Karpas-422 (cell line): ENCODE data around the gene DBH. TPM values are rescaled to one million over a fixed set of nuclear protein-coding genes. Genes with fewer than 3 reads are reported as not detected.

Experiments
- DNase-seq: peaks from one replicate; pipeline ENCODE4 v3.0.0-alpha.2; 2015
- H2AFZ ChIP-seq: fragments of 200-600 bp; sonication (generic); 2 replicates; pipeline ENCODE4 v1.6.1; 2014; ENCODE audit warnings: antibody characterized with exemption, low read length, mixed read lengths
- H3K27ac ChIP-seq: fragments of 200-600 bp; sonication (generic); 2 replicates; pipeline ENCODE4 v1.5.1; 2014; ENCODE audit warnings: mild to moderate bottlenecking, low read length, moderate library complexity
- H3K27me3 ChIP-seq: fragments of 200-600 bp; sonication (generic); 2 replicates; pipeline ENCODE4 v1.6.1; 2014; ENCODE audit warnings: low read length, mixed read lengths
- H3K36me3 ChIP-seq: fragments of 200-600 bp; sonication (generic); 2 replicates; pipeline ENCODE4 v1.6.1; 2014; ENCODE audit warnings: low read length, mixed read lengths; ENCODE audit not compliant: insufficient read depth
- H3K4me1 ChIP-seq: fragments of 200-600 bp; sonication (generic); 2 replicates; pipeline ENCODE4 v1.6.1; 2014; ENCODE audit warnings: mild to moderate bottlenecking, low read length, mixed read lengths
- H3K4me2 ChIP-seq: fragments of 200-600 bp; sonication (generic); 2 replicates; pipeline ENCODE4 v1.6.1; 2014; ENCODE audit warnings: low read length, low read depth, mild to moderate bottlenecking; ENCODE audit not compliant: poor library complexity, severe bottlenecking
- H3K4me3 ChIP-seq: fragments of 200-600 bp; sonication (generic); 2 replicates; pipeline ENCODE4 v1.5.1; 2014; ENCODE audit warnings: mild to moderate bottlenecking, antibody characterized with exemption, low read length, mixed read lengths
- H3K79me2 ChIP-seq: fragments of 200-600 bp; sonication (generic); 2 replicates; pipeline ENCODE4 v1.6.1; 2014; ENCODE audit warnings: mild to moderate bottlenecking, low read length, mixed read lengths
- H3K9ac ChIP-seq: fragments of 200-600 bp; sonication (generic); 2 replicates; pipeline ENCODE4 v1.6.0; 2014; ENCODE audit warnings: low read length
- H3K9me2 ChIP-seq: fragments of 200-600 bp; sonication (generic), shearing (Covaris generic); replicated peaks from 2 replicates; pipeline ENCODE4 v1.6.0; 2014; ENCODE audit warnings: mild to moderate bottlenecking, low read length, moderate library complexity; ENCODE audit not compliant: insufficient read depth
- H3K9me3 ChIP-seq: fragments of 300-700, 200-600 bp; sonication (generic); 2 replicates; pipeline ENCODE4 v1.6.1; 2014; ENCODE audit warnings: low read length, mixed read lengths
- H4K20me1 ChIP-seq: fragments of 200-600 bp; sonication (generic); 2 replicates; pipeline ENCODE4 v1.6.1; 2014; ENCODE audit warnings: mild to moderate bottlenecking, antibody characterized with exemption, low read length, low read depth; ENCODE audit not compliant: insufficient read depth
- total RNA-seq: library from RNA; depleted of rRNA; stranded (reverse); fragments of >200 nt; shearing (Covaris generic); gene quantifications from 2 replicates; pipeline ENCODE4 v1.2.3, GENCODE V29; 2014; ENCODE audit warnings: low replicate concordance

DBH gene
- total RNA-seq, 1 experiment from 2014 or later = not detected

DNA sequence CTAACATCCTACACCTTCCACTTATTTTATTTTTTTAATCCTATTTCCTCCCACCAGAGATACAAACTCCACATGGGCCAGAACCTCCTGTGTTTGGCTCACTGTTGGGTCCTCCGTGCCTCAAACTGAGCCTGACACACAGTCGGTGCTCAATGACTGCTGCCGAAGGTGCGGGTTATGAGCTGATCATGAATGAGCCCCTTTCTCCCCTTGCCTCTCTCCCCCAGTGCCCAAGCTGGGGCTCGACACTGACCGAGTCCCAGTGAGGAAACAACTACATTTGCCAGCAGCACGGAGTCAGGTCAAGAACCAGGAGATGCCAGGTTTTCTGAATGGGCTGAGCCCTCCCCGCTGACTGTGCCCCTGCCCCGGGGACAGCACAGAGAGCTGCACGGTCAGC lies 57.0 kb downstream of the DBH start:
- H3K4me2 ChIP-seq = no peak overlapping the region
- no peak for DNase-seq
- H3K9me3 ChIP-seq = no peaks in the 10 kb centered on the region
- no peaks in the 10 kb centered on the region for H3K27me3 ChIP-seq
- no peaks in the 10 kb centered on the region for H3K79me2 ChIP-seq
- H3K9ac ChIP-seq = no peak overlapping the region
- H3K27ac ChIP-seq = no peak overlapping the region
- H3K4me3 ChIP-seq = no peak overlapping the region
- no peaks in the 10 kb centered on the region for H3K36me3 ChIP-seq
- no peaks in the 10 kb centered on the region for H3K4me1 ChIP-seq
- H2AFZ ChIP-seq = no peak overlapping the region
- H3K9me2 ChIP-seq = no peaks in the 10 kb centered on the region
- no peaks in the 10 kb centered on the region for H4K20me1 ChIP-seq

DNA sequence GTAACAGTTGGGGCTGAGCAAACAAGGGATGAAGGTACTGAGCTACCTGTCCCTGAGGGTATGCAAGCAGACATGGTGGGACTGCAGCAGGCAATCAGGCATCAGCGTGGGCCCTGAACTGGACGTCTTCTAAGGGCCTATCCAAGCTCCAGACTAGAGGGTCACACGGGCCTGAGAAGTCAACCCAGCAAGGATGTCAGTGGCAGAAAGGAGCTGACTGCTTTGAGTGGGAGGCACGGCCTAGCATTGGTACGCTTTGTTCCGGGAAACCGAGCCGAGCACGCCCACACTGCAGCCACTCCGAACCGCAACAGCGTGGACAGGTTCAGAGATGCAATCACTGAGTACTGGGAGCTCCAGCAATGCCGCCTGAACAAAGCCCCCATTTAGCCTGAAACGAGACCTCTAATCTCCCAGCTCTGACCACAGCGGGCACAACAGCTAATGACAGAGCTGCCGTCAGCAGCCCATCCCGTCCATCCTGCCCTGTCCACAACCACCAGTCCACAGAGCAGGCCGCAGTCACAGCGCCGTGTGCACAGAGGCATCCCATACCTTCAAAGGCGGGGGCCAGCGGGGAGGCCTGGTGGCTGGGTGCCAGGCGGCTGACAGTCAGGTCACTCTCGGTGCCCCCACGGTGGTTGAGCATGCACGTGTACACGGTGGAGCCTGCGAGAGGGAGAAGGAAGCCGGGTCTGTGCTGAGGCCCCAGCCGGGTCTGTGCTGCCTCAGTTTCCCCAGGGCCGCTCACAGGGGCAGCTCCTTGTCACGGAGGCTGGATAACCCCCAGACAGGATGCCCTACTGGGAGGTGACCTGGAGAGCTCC lies 57.8 kb downstream of the DBH start:
- H3K36me3 ChIP-seq = no peaks in the 10 kb centered on the region
- H3K27ac ChIP-seq = no peak overlapping the region
- no peaks in the 10 kb centered on the region for H3K4me1 ChIP-seq
- no peak overlapping the region for H3K4me2 ChIP-seq
- H3K9me3 ChIP-seq = no peaks in the 10 kb centered on the region
- H4K20me1 ChIP-seq = no peaks in the 10 kb centered on the region
- no peaks in the 10 kb centered on the region for H3K9me2 ChIP-seq
- DNase-seq = no peak
- no peak overlapping the region for H3K9ac ChIP-seq
- no peak overlapping the region for H2AFZ ChIP-seq
- no peaks in the 10 kb centered on the region for H3K79me2 ChIP-seq
- no peaks in the 10 kb centered on the region for H3K27me3 ChIP-seq
- no peak overlapping the region for H3K4me3 ChIP-seq

GRCh38 chr9:133694686-133695085 lies 58.5 kb downstream of the DBH start:
- H3K36me3 ChIP-seq = no peaks in the 10 kb centered on the region
- no peaks in the 10 kb centered on the region for H4K20me1 ChIP-seq
- no peak overlapping the region for H2AFZ ChIP-seq
- H3K27me3 ChIP-seq = no peaks in the 10 kb centered on the region
- H3K27ac ChIP-seq = no peak overlapping the region
- no peaks in the 10 kb centered on the region for H3K4me1 ChIP-seq
- H3K9me2 ChIP-seq = no peaks in the 10 kb centered on the region
- H3K9ac ChIP-seq = no peak overlapping the region
- H3K4me2 ChIP-seq = no peak overlapping the region
- no peaks in the 10 kb centered on the region for H3K9me3 ChIP-seq
- H3K79me2 ChIP-seq = no peaks in the 10 kb centered on the region
- no peak overlapping the region for H3K4me3 ChIP-seq
- DNase-seq = no peak

DNA sequence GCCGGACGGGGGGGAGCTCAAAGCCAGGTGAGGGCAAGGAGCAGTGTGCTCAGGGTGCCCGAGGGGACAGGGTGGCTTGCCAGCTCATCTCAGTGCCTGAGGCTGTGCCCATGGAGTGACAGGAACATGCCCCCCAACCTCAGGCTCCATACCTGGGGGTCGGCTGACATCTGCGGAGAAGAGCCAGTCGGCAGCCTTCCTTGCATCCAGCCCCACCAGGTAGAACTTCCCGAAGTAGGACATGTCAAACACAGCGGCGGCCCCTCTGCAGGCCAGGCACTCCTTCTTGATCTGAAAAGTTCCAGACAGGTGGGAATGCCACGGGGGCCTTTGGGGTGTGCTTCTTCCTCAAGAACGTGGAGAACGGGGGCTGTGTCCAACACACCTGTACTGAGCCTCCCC lies 59.9 kb downstream of the DBH start:
- Histone ChIP-seq H3K4me2 (no peak overlapping the region), H3K4me1 (no peaks in the 10 kb centered on the region), H2AFZ (no peak overlapping the region), H3K9me3 (no peaks in the 10 kb centered on the region), H3K9me2 (no peaks in the 10 kb centered on the region), H3K36me3 (no peaks in the 10 kb centered on the region), H3K9ac (no peak overlapping the region), H3K4me3 (no peak overlapping the region), H4K20me1 (no peaks in the 10 kb centered on the region), H3K79me2 (no peaks in the 10 kb centered on the region), H3K27ac (no peak overlapping the region), H3K27me3 (no peaks in the 10 kb centered on the region)
- DNase-seq = no peak

- H3K27me3 ChIP-seq = no peaks in the 10 kb centered on the region
- H3K4me1 ChIP-seq = no peaks in the 10 kb centered on the region
- H3K36me3 ChIP-seq = no peaks in the 10 kb centered on the region
- no peaks in the 10 kb centered on the region for H3K9me3 ChIP-seq
- no peak overlapping the region for H3K9ac ChIP-seq
- H3K79me2 ChIP-seq = no peaks in the 10 kb centered on the region
- DNase-seq = no peak
- H4K20me1 ChIP-seq = no peaks in the 10 kb centered on the region
- no peak overlapping the region for H3K27ac ChIP-seq
- H3K9me2 ChIP-seq = no peaks in the 10 kb centered on the region
- H3K4me2 ChIP-seq = no peak overlapping the region
- no peak overlapping the region for H3K4me3 ChIP-seq
- H2AFZ ChIP-seq = no peak overlapping the region
Measured at GRCh38 chr9:133699546-133699945, 63.4 kb downstream of the DBH start.

DNA sequence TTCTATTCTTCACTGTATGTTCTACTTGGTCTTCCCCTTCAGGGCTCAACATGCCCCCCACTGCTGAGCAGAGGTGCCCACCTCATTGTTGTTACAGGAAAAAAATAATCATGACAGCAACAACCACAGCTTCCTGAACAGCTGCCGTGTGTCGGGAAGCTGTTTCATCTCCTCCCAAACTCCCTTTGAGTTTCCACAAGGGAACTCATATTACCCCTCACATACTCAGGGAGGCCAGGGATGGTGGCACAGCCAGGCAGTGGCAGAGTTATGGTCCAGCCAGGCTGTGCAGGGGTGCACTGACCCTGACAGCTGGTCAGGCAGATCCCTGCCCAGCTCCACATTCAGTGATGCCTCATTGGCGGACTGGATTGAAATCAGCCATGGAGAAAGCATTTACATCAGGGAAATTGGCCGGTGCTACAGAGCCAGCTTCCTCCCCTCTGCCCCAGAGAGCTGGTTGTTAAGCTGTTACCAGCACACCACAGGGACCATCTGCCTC lies 64.7 kb downstream of the DBH start:
- H3K79me2 ChIP-seq = no peaks in the 10 kb centered on the region

GRCh38 chr9:133701321-133701980 lies 65.3 kb downstream of the DBH start:
- no peaks in the 10 kb centered on the region for H3K4me1 ChIP-seq
- no peak for DNase-seq
- no peak overlapping the region for H3K4me3 ChIP-seq

More for the DNA sequence above, 64.7 kb downstream of the DBH start:
- H2AFZ ChIP-seq = no peak overlapping the region
- no peak for DNase-seq
- no peaks in the 10 kb centered on the region for H4K20me1 ChIP-seq
- H3K27me3 ChIP-seq = no peaks in the 10 kb centered on the region
- no peak overlapping the region for H3K9ac ChIP-seq
- H3K9me3 ChIP-seq = no peaks in the 10 kb centered on the region
- no peak overlapping the region for H3K27ac ChIP-seq
- H3K4me3 ChIP-seq = no peak overlapping the region
- H3K9me2 ChIP-seq = no peaks in the 10 kb centered on the region
- no peaks in the 10 kb centered on the region for H3K4me1 ChIP-seq
- no peak overlapping the region for H3K4me2 ChIP-seq
- no peaks in the 10 kb centered on the region for H3K36me3 ChIP-seq

GRCh38 chr9:133701981-133702797 lies 66.0 kb downstream of the DBH start:
- Histone ChIP-seq H4K20me1 (no peaks in the 10 kb centered on the region; the same call in 1 of the 2 replicates), H3K27ac (no peak overlapping the region), H2AFZ (no peak overlapping the region), H3K4me2 (no peak overlapping the region), H3K27me3 (no peaks in the 10 kb centered on the region), H3K9ac (no peak overlapping the region), H3K9me3 (no peaks in the 10 kb centered on the region), H3K4me1 (no peaks in the 10 kb centered on the region), H3K36me3 (no peaks in the 10 kb centered on the region), H3K79me2 (no peaks in the 10 kb centered on the region), H3K4me3 (no peak overlapping the region), H3K9me2 (no peaks in the 10 kb centered on the region)
- DNase-seq = no peak

More at GRCh38 chr9:133701321-133701980, 65.3 kb downstream of the DBH start:
- Histone ChIP-seq H3K9ac (no peak overlapping the region), H3K27me3 (no peaks in the 10 kb centered on the region), H3K36me3 (no peaks in the 10 kb centered on the region), H4K20me1 (no peaks in the 10 kb centered on the region; the same call in 1 of the 2 replicates), H3K79me2 (no peaks in the 10 kb centered on the region), H3K27ac (no peak overlapping the region), H3K9me3 (no peaks in the 10 kb centered on the region), H3K9me2 (no peaks in the 10 kb centered on the region), H2AFZ (no peak overlapping the region), H3K4me2 (no peak overlapping the region)
